ENCODE results near the gene KLHL10.
A peak's percentile ranks its signal among the peaks of the same experiment; 100 is the strongest.
"Not testable (repeated sequence)": the region's sequence is repeated elsewhere in the genome, so short reads cannot be mapped to it uniquely, and the experiment has no call there.

Gene KLHL10

DNA sequence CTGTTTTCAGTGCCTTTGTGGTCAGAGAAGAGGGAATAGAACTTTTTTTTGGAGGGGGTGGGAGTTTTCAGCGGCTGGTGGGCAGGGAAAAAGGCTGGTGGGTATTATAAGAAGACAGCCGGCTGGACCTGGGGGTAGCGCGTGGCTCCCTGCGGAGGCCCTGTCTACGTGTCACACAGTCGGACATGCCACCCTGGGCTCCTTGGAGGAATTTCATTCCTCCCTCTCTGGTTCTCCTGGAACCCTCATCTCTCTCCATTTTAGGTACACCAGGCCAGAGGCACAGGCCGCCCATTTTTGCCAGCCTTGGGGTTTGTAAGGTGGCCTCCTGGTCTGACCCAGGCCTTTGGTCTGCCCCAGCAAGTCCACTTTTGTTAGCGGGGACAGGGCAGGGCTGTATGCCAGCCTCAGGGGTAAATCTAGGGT, 23.9 kb upstream of the KLHL10 start:
- DNase-seq: no peak

DNA sequence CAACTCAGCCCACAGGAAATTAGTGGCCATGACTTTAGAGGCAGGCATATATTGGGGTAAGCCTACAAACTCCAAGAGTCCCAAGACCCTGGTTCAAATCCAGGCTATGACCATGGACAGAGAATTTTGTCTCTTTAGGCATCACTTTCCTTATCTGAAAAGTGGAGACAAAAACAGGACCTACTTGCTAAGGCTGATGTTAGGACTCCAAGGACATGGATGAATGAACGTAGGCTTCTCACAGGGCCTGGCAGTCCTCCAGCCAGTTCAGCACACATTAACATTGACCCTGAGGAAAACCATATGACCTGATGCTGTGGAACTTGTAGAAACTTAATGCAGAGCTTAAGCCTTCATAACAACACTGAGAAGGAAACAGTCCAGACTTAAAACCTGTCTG, 23.4 kb upstream of the KLHL10 start:
- no peak for DNase-seq

DNA sequence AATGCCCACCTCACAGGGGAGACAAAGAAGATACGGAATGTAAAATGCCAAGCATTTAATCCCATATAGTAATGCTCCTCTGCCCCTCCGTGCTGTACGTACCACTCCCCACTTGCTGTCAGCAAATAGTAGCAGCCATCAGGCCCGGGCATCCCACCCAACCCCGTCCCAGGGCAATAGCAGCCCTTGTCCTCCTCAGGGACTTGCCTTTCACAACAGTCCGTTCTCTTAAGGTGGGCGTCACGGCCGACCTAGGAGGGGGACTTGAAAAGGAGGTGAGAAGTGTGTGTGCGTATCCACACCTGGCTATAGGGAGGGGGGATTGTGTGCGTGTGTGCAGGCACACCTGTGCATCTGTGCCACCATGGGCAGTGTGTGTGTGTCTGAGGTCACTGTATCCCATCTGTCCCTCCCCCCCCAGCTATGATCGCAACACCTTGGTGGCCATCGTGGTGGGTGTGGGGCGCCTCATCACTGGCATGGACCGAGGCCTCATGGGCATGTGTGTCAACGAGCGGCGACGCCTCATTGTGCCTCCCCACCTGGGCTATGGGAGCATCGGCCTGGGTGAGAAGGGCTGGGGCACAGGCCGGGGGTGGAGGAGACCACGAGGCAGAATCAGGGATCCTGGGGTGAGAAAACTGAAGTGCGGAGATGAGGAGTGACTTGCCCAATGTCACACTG, 20.8 kb upstream of the KLHL10 start:
- DNase-seq: no peak

- no peak for DNase-seq
Measured at GRCh38 chr17:41818024-41818423, 19.6 kb upstream of the KLHL10 start.

- DNase-seq: no peak
Measured at GRCh38 chr17:41821776-41822175, 15.8 kb upstream of the KLHL10 start.

- no peak for DNase-seq
Measured at GRCh38 chr17:41822216-41823140, 15.1 kb upstream of the KLHL10 start.

DNA sequence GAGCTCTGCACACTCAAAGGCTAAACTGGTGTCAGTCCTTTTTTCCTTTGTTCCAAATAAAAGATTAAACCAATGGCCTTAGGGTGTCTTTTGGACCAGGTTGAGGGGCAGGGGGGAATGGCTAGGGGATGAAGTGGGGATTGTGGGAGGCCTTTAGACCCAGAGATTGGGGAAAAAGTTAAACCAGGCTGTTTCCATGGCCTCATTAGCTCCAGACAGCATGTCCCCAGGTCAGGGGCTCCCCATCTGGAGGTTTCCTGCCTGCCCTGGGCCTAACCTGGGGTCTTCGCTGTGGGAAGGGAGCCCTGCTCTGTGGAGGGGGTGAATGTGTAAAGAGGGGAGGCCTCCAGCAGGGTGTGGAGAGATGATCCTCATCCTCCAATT, 14.5 kb upstream of the KLHL10 start:
- no peak for DNase-seq

- DNase-seq: no peak
Measured at GRCh38 chr17:41823580-41823979, 14.0 kb upstream of the KLHL10 start.

DNA sequence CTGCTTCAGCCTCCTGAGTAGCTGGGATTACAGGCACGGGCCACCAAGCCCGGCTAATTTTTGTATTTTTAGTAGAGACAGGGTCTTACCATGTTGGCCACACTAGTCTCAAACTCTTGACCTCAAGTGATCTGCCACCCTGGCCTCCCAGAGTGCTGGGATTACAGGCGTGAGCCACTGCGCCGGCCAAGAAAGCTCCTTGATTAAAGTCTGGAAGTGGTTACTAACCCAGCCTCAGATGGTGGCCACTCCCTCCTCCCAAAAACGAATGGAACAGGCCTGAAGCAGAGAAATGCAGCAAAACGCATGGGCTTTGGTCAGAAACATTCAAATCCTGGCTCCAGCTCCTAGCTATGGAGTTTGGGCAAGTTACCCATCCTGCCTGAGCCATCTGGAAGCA, 13.5 kb upstream of the KLHL10 start:
- no peak for DNase-seq

DNA sequence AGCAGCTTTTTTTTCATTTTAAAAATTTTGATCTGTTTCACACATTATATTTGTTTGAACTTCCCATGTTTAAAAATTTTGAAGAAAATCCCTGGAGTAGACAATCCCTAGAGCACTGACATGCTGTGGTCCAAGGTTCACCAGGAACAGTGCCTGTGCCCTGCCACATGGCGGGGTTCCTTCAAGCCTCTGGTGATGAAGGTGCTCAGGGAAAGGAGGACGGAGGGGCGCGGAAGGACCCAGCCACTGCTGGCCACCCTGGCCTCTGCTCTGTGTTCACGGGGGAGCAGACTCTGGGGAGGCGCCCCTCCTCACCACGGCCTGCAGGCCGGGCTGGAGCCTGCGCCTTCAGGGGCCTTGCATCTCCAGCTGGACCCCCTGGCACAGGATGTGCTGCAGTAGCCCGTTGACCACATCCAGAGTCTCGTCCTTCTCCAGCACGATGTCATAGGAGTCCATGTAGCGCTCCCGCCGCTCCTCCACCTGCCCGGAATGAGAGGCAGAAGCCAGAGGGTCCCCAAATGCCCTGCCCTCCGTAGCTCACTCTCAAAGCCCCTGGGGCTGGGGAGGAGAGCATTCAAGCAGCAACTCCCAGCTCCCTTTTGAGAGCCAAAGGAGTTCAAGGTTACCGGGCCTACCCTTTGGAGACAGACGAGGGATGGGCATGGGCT, 12.3 kb upstream of the KLHL10 start:
- no peak for DNase-seq

- DNase-seq: not testable (repeated sequence)
Measured at GRCh38 chr17:41829961-41830360, 7.7 kb upstream of the KLHL10 start.

DNA sequence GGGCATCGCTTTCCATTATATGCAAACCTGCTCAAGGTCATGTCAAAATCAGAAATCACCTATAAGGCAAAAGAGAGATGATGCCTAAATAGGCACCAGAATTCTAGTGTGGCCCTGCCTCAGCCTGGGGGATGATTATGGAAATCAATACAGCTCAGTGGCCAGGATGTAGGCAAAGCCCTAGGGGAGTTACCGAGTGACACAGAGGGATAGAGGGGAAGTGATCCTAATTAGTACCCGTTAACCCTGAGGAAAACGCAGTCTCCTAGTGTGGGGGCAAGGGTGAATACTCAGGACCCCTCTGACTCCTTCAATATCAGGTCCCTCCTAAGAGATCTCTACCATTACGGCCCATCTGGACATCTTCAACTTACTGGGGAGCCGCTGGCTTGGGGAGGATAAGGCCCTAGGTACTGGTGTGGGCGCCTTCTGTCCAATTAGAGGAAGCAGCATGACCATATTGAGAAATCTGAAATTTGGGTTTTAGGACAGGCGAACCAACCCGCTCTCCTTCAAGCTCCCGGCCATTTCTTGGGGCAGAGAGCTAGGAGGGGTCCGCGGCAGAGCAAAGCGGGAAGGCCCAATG, 2.3 kb upstream of the KLHL10 start:
- no peak for DNase-seq

DNA sequence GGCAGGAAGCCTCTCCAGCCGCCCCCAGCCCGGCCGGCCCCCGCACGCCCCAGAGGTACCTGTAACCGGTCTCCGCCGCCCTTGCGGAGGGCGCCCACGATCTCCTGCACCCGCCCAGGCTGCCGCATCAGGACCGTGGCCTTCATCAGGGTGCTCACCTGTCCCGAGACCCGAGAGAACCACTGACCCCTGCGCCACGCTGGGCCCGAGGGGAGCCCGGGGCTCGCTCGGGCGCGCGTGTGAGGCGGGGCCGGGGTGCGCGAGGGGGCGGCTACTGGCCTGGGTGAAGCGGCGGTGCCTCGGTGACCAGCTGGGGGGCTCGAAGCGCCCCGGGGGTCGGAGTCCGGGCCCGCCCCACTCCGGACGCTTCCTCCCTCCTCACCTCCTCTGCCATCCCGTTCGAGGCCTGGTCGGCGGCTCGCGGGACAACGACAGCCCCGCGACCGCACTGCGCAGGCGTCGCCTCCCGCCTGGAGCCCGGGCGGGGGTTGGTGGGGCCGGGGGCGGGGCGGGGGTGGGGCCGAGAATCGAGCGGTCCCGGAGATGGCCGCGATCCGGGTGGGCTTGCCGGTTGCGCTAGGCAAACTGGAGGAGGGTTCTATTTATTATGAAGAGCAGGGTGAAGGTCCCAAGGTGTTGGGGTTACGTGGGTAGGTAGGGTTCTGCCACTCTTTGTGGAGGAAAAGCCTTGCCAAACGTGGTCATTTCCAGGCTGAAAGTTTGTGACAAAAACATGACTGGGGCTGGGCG, 1.6 kb upstream of the KLHL10 start, which contains the start of gene NT5C3B:
Gene NT5C3B, minus strand, starts transcription at position 433 of the 750 bp plus-strand sequence. Its CDS starts 39 bp downstream, at position 394.
- DNase-seq: peak; percentile 30

DNA sequence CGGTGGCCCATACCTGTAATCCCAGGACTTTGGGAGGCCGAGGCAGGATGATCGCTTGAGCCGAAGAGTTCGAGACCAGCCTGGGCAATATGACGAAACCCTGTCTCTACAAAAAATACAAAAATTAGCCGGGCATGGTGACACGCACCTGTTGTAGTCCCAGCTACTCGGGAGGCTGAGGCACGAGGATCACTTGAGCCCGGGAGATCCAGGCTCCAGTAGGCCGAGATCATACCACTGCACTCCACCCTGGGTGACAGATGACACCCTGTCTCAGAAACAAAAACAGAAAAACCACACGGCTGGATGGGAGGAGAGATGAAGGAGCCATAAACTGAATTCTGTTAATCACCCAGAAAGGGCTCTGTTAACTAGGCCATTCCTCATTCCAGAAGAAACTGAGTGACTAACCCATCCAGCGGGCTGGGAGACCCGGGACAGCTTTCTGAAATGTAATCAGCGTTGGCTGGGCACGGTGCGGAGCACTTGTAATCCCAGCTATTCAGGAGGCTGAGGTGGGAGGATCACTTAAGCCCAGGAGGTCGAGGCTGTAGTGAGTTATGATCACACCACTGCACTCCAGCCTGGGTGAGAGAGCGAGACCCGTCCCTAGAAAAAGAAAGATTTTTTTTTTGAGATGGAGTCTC, 952 bp upstream of the KLHL10 start:
- DNase-seq: no peak

- DNase-seq: not testable (repeated sequence)
Measured at GRCh38 chr17:41839448-41839847, 1.8 kb downstream of the KLHL10 start.

DNA sequence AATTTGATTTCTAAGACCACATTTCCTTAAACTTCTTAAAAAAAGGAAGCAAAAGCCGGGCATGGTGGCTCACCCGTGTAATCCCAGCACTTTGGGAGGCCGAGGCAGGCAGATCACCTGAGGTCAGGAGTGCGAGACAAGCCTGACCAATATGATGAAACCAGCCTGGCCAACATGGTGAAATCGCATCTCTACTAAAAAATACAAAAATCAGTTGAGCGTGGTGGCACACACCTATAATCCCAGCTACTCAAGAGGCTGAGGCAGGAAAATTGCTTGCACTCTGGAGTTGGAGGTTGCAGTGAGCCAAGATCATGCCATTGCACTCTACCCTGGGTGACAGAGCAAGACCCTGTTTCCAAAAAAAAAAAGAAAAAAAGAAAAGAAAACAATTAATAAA, 3.2 kb downstream of the KLHL10 start:
- DNase-seq: not testable (repeated sequence)

DNA sequence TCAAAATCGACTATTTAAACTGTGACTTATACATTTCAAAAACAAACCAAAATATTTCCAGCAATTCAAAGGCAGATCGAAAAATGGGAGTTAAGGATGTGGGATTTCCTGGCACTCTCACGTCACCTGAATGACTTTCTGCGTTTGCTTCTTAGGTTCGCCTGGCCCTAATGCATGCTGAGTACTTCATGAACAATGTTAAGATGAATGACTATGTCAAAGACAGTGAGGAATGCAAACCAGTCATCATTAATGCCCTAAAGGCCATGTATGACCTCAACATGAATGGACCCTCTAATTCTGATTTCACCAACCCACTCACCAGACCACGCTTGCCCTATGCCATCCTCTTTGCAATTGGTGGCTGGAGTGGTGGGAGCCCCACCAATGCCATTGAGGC, 7.3 kb downstream of the KLHL10 start:
- no peak for DNase-seq

DNA sequence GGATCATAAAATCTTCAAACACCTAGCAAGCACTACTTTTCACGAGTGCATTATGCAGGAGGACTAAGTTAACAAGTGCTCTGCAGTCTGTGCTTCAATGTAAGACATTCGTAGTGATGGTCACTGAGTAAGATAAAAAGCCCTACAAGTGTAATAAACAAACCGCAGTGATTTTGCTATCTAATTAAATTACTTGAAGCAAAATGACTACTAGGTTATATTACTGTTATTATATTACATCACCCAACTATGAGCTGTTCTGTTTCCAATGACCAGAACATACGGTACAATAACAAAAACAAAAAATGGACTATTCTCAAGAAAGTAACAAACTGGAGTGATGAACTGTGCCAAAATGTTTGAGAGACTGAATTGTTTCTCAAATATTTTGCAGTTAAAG, 11.2 kb downstream of the KLHL10 start:
- no peak for DNase-seq

GRCh38 chr17:41849251-41849990, 11.8 kb downstream of the KLHL10 start:
- DNase-seq: no peak

DNA sequence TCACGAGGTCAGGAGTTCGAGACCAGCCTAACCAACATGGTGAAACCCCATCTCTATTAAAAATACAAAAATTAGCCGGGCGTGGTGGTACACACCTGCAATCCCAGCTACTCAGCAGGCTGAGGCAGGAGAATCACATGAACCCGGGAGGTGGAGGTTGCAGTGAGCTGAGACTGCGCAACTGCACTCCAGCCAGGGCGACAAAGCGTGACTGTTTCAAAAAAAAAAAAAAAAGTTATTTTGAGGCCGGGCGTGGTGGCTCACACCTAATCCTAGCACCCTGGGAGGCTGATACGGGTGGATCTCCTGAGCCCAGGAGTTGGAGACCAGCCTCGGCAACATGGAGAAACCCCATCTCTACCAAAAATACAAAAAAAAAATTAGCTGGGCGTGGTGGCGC, 13.8 kb downstream of the KLHL10 start:
- DNase-seq: not testable (repeated sequence)
